ENCODE data around the gene EBPL. TPM values are rescaled to one million over a fixed set of nuclear protein-coding genes. Genes with fewer than 3 reads are reported as not detected.

EBPL gene
- total RNA-seq, 3 donors from 2014 or later (not counting 1 experiment from before 2014, with no cell fraction given): 7.1 to 11.3 (median 10.7) TPM

DNA sequence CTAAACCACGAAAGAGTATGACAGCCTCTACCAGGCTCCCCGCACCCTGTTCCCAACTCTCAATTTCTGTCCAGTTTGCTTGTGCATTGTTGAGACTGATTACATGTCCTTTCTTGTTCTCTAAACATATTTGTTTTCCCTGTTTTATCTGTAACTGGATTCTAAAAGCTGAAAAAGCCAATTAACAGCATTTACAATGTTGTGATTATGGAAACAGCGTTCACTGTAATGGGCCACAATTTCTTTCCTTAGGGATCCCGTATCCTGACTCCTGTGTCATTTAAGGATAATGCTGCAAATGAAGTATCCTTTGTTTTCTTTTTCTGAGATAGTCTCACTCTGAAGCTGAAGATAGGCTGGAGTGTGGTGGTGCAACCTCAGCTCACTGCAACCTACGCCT is 20.5 kb downstream of the EBPL start:
- WGBS (ENCODE audit: insufficient coverage): 86% methylated on average over 5 of the region's 5 CpGs
- Histone ChIP-seq H3K4me3 (ENCODE audit: low read length) (no peak overlapping the region), H3K27ac (ENCODE audit: low read length) (no peak overlapping the region), H3K4me1 (ENCODE audit: control insufficient read depth, insufficient read depth, low read length) (peaks cover 4% of the 10 kb centered on the region), H3K9me3 (ENCODE audit: control insufficient read depth, insufficient read depth, low read length) (no peaks in the 10 kb centered on the region), H3K27me3 (ENCODE audit: control insufficient read depth, insufficient read depth, low read length) (no peaks in the 10 kb centered on the region), H3K36me3 (ENCODE audit: control insufficient read depth, insufficient read depth, low read length) (peaks cover 6% of the 10 kb centered on the region)
- H3K36me3 Mint-ChIP-seq: no peaks in the 10 kb centered on the region
- H3K27ac Mint-ChIP-seq: no peak overlapping the region
- peaks cover 6% of the 10 kb centered on the region in 2 donors for H3K4me1 Mint-ChIP-seq
- H3K4me3 Mint-ChIP-seq: no peak overlapping the region
- intact Hi-C loops (cut with micrococcal nuclease): no loop called here
- ATAC-seq: no peak
- TF ChIP-seq, protein P1, sequence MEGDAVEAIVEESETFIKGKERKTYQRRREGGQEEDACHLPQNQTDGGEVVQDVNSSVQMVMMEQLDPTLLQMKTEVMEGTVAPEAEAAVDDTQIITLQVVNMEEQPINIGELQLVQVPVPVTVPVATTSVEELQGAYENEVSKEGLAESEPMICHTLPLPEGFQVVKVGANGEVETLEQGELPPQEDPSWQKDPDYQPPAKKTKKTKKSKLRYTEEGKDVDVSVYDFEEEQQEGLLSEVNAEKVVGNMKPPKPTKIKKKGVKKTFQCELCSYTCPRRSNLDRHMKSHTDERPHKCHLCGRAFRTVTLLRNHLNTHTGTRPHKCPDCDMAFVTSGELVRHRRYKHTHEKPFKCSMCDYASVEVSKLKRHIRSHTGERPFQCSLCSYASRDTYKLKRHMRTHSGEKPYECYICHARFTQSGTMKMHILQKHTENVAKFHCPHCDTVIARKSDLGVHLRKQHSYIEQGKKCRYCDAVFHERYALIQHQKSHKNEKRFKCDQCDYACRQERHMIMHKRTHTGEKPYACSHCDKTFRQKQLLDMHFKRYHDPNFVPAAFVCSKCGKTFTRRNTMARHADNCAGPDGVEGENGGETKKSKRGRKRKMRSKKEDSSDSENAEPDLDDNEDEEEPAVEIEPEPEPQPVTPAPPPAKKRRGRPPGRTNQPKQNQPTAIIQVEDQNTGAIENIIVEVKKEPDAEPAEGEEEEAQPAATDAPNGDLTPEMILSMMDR (IDR thresholded peaks at IDR 0.05): no peak
- no peaks in the 10 kb centered on the region for H3K9me3 Mint-ChIP-seq
- no peaks in the 10 kb centered on the region for H3K27me3 Mint-ChIP-seq (ENCODE audit: low read depth in 2 of 2)
- DNase-seq: no peak

DNA sequence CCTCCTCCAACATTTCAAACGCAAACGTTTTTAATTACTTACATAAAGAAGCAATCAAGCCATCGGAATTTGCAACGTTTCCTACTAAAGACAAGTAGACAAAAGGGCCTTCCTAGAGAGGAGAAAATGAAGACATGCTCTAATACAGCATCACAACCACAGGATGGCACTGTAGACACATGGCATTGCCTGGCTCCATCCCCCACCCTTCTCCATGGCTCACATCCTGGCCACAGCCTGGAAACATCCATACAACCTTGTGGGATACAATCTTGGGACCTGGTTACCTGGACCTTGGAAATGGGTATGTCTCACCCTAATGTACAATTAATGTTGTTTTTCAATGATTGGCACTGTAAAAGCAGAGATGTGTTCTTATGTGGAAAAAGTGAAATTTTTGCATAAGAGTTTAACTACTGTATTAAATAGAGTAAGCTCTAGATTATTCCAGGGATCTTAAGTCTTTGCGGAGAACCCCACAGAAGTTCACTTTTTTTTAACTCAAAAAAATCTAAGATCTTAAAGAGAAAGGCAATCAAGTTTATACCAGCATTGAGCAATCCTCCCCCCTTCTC is 21.5 kb downstream of the EBPL start:
- TF ChIP-seq, protein P1 (IDR thresholded peaks at IDR 0.05): peak; percentile 20
- Mint-ChIP-seq H3K4me1 (peaks cover 6% of the 10 kb centered on the region in 2 donors), H3K27ac (no peak overlapping the region), H3K27me3 (ENCODE audit: low read depth in 2 of 2) (no peaks in the 10 kb centered on the region), H3K36me3 (no peaks in the 10 kb centered on the region), H3K4me3 (no peak overlapping the region), H3K9me3 (no peaks in the 10 kb centered on the region)
- intact Hi-C loops (cut with micrococcal nuclease): loop anchor here (1.0 kb wide), 1 partner anchor 178 kb away; no protein-coding TSS in a partner anchor
- H3K4me1 ChIP-seq (ENCODE audit: control insufficient read depth, insufficient read depth, low read length): peaks cover 4% of the 10 kb centered on the region
- DNase-seq (peak in 1 of 2 donors; percentile 57), ATAC-seq (peak; percentile 64 to 82 (median 68))
- H3K4me3 ChIP-seq (ENCODE audit: low read length): no peak overlapping the region
- H3K9me3 ChIP-seq (ENCODE audit: control insufficient read depth, insufficient read depth, low read length): no peaks in the 10 kb centered on the region
- 79% methylated on average over 4 of the region's 5 CpGs for WGBS (ENCODE audit: insufficient coverage)
- H3K36me3 ChIP-seq (ENCODE audit: control insufficient read depth, insufficient read depth, low read length): peaks cover 6% of the 10 kb centered on the region
- no peak overlapping the region for H3K27ac ChIP-seq (ENCODE audit: low read length)
- H3K27me3 ChIP-seq (ENCODE audit: control insufficient read depth, insufficient read depth, low read length): no peaks in the 10 kb centered on the region

DNA sequence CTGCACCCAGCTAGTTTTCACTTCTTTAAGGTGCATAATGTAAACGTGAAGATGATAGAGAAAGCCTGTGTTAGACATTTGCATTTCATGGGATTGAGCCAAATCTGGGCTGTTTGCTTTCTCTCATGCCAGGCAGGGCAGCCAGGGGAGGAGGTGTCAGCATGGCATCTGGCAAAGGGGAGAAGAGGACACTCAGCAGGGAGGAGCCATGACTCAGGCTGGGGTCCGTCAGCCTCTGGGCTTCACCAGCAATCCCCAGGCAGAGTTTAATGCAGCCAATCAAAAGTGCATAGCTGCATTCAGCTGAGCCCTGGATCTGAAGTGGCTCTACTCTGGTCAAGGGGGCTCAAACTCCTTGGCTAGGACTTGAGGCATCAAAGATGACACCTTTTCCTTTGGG is 23.5 kb downstream of the EBPL start:
- H3K27me3 ChIP-seq (ENCODE audit: control insufficient read depth, insufficient read depth, low read length): no peaks in the 10 kb centered on the region
- ATAC-seq (no peak), DNase-seq (no peak)
- WGBS (ENCODE audit: insufficient coverage): 92% methylated on average over 2 of the region's 2 CpGs
- peaks cover 3% of the 10 kb centered on the region for H3K4me1 ChIP-seq (ENCODE audit: control insufficient read depth, insufficient read depth, low read length)
- Mint-ChIP-seq H3K27ac (no peak overlapping the region), H3K4me3 (no peak overlapping the region), H3K9me3 (no peaks in the 10 kb centered on the region), H3K36me3 (no peaks in the 10 kb centered on the region), H3K27me3 (ENCODE audit: low read depth in 2 of 2) (no peaks in the 10 kb centered on the region), H3K4me1 (peaks cover 3 to 6% of the 10 kb centered on the region in 2 donors)
- peaks cover 6% of the 10 kb centered on the region for H3K36me3 ChIP-seq (ENCODE audit: control insufficient read depth, insufficient read depth, low read length)
- H3K27ac ChIP-seq (ENCODE audit: low read length): no peak overlapping the region
- H3K9me3 ChIP-seq (ENCODE audit: control insufficient read depth, insufficient read depth, low read length): no peaks in the 10 kb centered on the region
- no peak overlapping the region for H3K4me3 ChIP-seq (ENCODE audit: low read length)
- TF ChIP-seq, protein P1 (IDR thresholded peaks at IDR 0.05): no peak
- intact Hi-C loops (cut with micrococcal nuclease): no loop called here

DNA sequence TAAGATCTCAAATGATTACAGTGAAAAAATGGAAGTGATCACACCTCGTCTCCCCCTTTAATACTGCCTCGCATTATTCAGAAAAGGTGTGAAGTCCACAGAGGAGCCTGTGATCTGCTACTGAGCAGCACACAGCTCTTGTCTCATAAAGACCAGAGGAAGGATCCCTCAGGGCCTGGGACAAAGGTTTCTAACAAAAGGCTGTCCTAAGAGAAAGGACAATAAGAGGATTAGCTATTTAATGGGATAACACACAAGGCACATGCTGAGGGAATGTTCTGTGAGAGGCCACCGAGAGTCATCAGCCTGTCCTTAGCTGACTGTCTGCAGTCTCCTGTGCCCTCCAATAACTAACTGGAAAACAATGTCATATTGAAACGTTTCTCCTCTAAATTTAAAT is 26.7 kb downstream of the EBPL start:
- Mint-ChIP-seq H3K36me3 (no peaks in the 10 kb centered on the region), H3K4me1 (peaks cover 0 to 3% of the 10 kb centered on the region in 2 donors), H3K27ac (no peak overlapping the region), H3K27me3 (ENCODE audit: low read depth in 2 of 2) (no peaks in the 10 kb centered on the region), H3K9me3 (no peaks in the 10 kb centered on the region), H3K4me3 (no peak overlapping the region)
- Histone ChIP-seq H3K4me1 (ENCODE audit: control insufficient read depth, insufficient read depth, low read length) (no peaks in the 10 kb centered on the region), H3K9me3 (ENCODE audit: control insufficient read depth, insufficient read depth, low read length) (no peaks in the 10 kb centered on the region), H3K27me3 (ENCODE audit: control insufficient read depth, insufficient read depth, low read length) (no peaks in the 10 kb centered on the region), H3K4me3 (ENCODE audit: low read length) (no peak overlapping the region), H3K27ac (ENCODE audit: low read length) (no peak overlapping the region), H3K36me3 (ENCODE audit: control insufficient read depth, insufficient read depth, low read length) (peaks cover 6% of the 10 kb centered on the region)
- no peak for DNase-seq
- intact Hi-C loops (cut with micrococcal nuclease): no loop called here
- 87% methylated on average over 4 of the region's 4 CpGs for WGBS (ENCODE audit: insufficient coverage)
- no peak for ATAC-seq
- TF ChIP-seq, protein P1 (IDR thresholded peaks at IDR 0.05): no peak

All from natural killer cell (primary cell).